Activated CD4-positive, alpha-beta T cell treated with anti-CD3 and anti-CD28 coated beads, Interleukin-2, amount 10 ng/mL, durations not matched to agents 7 days and 5 days (primary cell): ENCODE results near the gene LSM8. TPM values are rescaled to one million over a fixed set of nuclear protein-coding genes. Genes with fewer than 3 reads are reported as not detected.
A peak's percentile ranks its signal among the peaks of the same experiment; 100 is the strongest.
"Not testable (repeated sequence)": the region's sequence is repeated elsewhere in the genome, so short reads cannot be mapped to it uniquely, and the experiment has no call there.

Experiments used
- CTCF ChIA-PET: fragments of 350-600 bp; sonication (Branson Sonifier 250); formaldehyde crosslinking; loops from one replicate; lab custom pipeline; 2021; ENCODE audit warnings: antibody characterized with exemption; lab: Charles Lee
- POLR2A ChIA-PET: fragments of 350-600 bp; sonication (Branson Sonifier 250); formaldehyde crosslinking; loops from one replicate; lab custom pipeline; 2021; ENCODE audit warnings: antibody characterized with exemption; lab: Charles Lee
- DNase-seq: peaks from one replicate; pipeline ENCODE4 v3.0.0-alpha.2; 2020
- H3K27ac Mint-ChIP-seq: one replicate; pipeline ENCODE4 v1.8.0; 2021; ENCODE audit warnings: mild to moderate bottlenecking, moderate library complexity, mixed read lengths
- H3K27me3 Mint-ChIP-seq: one replicate; pipeline ENCODE4 v1.8.0; 2021; ENCODE audit warnings: mixed read lengths
- H3K36me3 Mint-ChIP-seq: one replicate; pipeline ENCODE4 v1.8.0; 2021; ENCODE audit warnings: low read depth, mixed read lengths
- H3K4me1 Mint-ChIP-seq: one replicate; pipeline ENCODE4 v1.8.0; 2021; ENCODE audit warnings: mixed read lengths
- H3K4me3 Mint-ChIP-seq: one replicate; pipeline ENCODE4 v1.8.0; 2021; ENCODE audit warnings: mild to moderate bottlenecking, moderate library complexity, mixed read lengths
- H3K9me3 Mint-ChIP-seq: one replicate; pipeline ENCODE4 v1.8.0; 2021; ENCODE audit warnings: mixed read lengths
- total RNA-seq, 2 experiments: library from RNA; stranded (reverse); gene quantifications; one replicate each; pipeline ENCODE4 v1.2.3, GENCODE V29; 2021

The LSM8 gene
- 10 to 100 TPM; 47.2 to 51.6 TPM for total RNA-seq

DNA sequence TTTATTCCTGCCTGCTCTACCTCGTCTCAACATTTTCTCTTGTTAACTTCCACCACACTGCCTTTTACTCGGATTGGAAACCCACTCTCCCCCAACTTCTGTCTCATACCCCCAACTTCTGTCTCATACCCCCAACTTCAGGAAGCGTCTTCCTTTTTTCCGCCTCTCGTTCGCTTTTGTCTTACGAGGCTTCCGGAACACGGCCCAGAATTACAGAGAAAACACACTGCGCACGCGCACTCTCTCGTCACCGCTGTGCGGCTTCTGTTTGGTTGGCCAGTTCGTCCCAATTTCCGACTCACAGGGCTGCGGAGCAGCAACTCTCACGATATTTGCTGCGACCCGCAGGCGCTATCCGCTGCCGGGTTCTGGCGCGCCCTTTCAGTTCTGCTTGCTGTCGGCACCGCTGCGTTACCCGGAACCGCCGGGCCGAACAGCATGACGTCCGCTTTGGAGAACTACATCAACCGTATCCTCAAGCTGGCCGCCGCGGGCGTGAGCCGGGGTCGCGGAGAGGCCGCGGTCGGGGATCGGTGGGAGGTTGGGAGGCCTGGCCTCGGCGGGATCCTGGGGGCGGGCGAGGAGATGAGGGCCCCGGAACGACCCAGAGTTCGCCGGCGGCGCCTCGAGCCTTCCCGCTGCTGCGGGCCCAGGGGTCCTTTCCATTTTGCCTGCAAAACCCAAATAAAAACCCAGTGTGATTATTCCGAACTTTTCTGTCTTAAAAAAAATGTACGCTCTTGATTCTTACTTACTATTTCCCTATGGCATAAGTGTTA is at the start of gene LSM8:
Gene LSM8 (plus strand): TSS at position 379 of the 779 bp plus-strand sequence. CDS start 60 bp downstream, at position 439.
- Mint-ChIP-seq H3K9me3 (no peaks in the 10 kb centered on the region), H3K4me1 (peaks cover 41% of the 10 kb centered on the region), H3K27ac (peak within 1 kb of the TSS; percentile 99), H3K27me3 (no peaks in the 10 kb centered on the region), H3K4me3 (peak within 1 kb of the TSS; percentile 97), H3K36me3 (peaks cover 32% of the 10 kb centered on the region)
- CTCF ChIA-PET = no interaction called here
- POLR2A ChIA-PET = interaction anchor here (0.6 kb wide), 1 partner anchor 363 kb away, joined by 3 read pairs; no protein-coding TSS in a partner anchor
- DNase-seq = peak; percentile 98

- DNase-seq, H3K27me3 Mint-ChIP-seq, POLR2A ChIA-PET, H3K27ac Mint-ChIP-seq, H3K9me3 Mint-ChIP-seq, H3K4me3 Mint-ChIP-seq, CTCF ChIA-PET, H3K4me1 Mint-ChIP-seq, H3K36me3 Mint-ChIP-seq: not testable (repeated sequence)
Measured at GRCh38 chr7:118134420-118134819, 49.5 kb upstream of the LSM8 start.

DNA sequence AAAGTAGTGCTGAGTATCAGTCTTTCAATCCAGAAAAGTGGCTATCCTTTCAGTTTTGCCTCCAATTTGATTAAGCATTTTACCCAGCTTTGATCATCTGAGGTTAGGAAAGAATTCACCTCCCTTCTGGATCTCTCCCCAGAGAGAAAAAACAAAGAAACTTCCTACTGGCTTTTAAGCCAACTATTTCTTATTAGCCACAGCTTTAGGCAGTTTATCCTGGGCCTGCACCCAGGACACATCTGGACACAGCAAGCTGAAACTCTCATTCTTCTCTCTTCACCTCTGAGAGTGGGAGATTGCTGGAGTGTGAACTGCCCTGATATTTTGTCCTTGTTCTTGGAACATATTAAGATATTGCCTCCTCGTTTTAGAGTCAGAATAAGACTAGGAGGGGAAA is 43.5 kb upstream of the LSM8 start:
- H3K27me3 Mint-ChIP-seq = peaks cover 2% of the 10 kb centered on the region
- ChIA-PET POLR2A (no interaction called here), CTCF (no interaction called here)
- no peaks in the 10 kb centered on the region for H3K4me1 Mint-ChIP-seq
- no peaks in the 10 kb centered on the region for H3K36me3 Mint-ChIP-seq
- H3K9me3 Mint-ChIP-seq = no peaks in the 10 kb centered on the region
- no peak for DNase-seq
- no peak overlapping the region for H3K27ac Mint-ChIP-seq
- H3K4me3 Mint-ChIP-seq = no peak overlapping the region

DNA sequence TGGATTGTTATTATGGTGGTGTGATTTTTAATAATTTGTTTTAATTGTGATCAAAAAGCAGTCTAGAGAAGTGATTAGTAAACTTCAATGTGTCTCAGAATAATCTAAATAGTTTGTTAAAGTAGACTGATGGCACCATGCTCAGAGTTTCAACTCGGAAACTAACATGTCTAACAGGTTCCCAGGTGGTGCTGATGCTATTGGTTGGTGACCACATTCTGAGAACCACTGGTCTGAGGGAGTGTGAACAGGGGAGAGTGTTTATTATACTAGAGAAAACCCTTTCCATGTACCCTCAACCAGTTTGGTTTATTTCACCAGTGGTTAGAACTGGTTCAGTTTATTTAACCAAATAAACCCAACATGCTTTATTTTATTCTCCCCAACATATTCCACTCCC is 42.0 kb upstream of the LSM8 start:
- H3K36me3 Mint-ChIP-seq = no peaks in the 10 kb centered on the region
- no peak overlapping the region for H3K4me3 Mint-ChIP-seq
- no peak for DNase-seq
- no peaks in the 10 kb centered on the region for H3K4me1 Mint-ChIP-seq
- ChIA-PET POLR2A (no interaction called here), CTCF (no interaction called here)
- H3K9me3 Mint-ChIP-seq = no peaks in the 10 kb centered on the region
- H3K27me3 Mint-ChIP-seq = peaks cover 2% of the 10 kb centered on the region
- no peak overlapping the region for H3K27ac Mint-ChIP-seq

DNA sequence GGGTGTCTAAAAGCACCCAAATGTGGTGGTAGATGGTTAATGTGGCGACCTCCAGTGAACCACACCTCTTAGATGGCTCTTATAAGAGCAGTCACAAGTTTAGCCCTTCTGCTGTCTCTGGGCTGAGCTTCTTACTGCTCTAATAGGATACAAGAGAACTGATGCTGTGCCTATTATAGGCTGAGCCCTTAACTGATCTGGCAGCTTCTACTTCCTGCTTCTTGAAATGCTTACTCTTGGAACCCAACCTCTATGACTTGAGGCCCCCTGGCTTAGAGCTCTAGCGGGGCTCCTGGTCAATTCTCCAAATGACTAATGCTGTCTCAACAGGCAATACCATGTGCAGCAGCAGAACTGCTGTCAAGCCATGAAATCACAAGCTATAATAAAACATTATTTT is 35.0 kb upstream of the LSM8 start:
- Mint-ChIP-seq H3K4me3 (no peak overlapping the region), H3K9me3 (no peaks in the 10 kb centered on the region), H3K27ac (no peak overlapping the region), H3K4me1 (no peaks in the 10 kb centered on the region), H3K36me3 (no peaks in the 10 kb centered on the region), H3K27me3 (peaks cover 14% of the 10 kb centered on the region)
- CTCF ChIA-PET = no interaction called here
- POLR2A ChIA-PET = no interaction called here
- no peak for DNase-seq

- Mint-ChIP-seq H3K27me3 (peaks cover 16% of the 10 kb centered on the region), H3K4me1 (no peaks in the 10 kb centered on the region), H3K4me3 (no peak overlapping the region), H3K36me3 (no peaks in the 10 kb centered on the region), H3K9me3 (no peaks in the 10 kb centered on the region), H3K27ac (no peak overlapping the region)
- ChIA-PET POLR2A (no interaction called here), CTCF (no interaction called here)
- DNase-seq = no peak
Measured at GRCh38 chr7:118149394-118149793, 34.6 kb upstream of the LSM8 start.

- Mint-ChIP-seq H3K9me3 (no peaks in the 10 kb centered on the region), H3K4me3 (no peak overlapping the region), H3K36me3 (no peaks in the 10 kb centered on the region), H3K27me3 (peaks cover 26% of the 10 kb centered on the region), H3K4me1 (no peaks in the 10 kb centered on the region), H3K27ac (no peak overlapping the region)
- CTCF ChIA-PET = interaction anchor here (0.7 to 0.8 kb wide), 2 partner anchors 46 to 153 kb away, joined by 3 to 4 read pairs; no protein-coding TSS in a partner anchor
- POLR2A ChIA-PET = no interaction called here
- DNase-seq = no peak
Measured at GRCh38 chr7:118151671-118152070, 32.3 kb upstream of the LSM8 start.

DNA sequence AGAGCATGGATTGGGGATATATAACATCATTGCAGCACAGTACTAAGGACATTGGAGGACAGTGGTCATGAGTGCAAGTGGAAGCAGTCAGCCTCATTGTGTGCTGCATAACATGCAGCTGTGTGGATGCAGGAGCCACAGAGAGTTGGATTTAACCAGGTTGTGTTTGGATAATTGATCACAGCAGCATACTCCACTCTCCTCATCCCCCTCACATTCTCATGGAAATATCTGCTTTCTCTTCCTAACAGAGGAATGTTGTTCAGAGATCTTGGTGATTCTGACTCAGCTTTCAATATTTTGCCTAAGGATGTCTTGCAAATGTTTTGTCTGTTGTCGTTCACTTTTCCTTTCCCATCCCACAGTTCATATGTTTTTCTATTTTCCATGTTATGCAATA is 31.8 kb upstream of the LSM8 start:
- Mint-ChIP-seq H3K4me1 (no peaks in the 10 kb centered on the region), H3K27ac (no peak overlapping the region), H3K4me3 (no peak overlapping the region), H3K36me3 (no peaks in the 10 kb centered on the region), H3K27me3 (peaks cover 26% of the 10 kb centered on the region), H3K9me3 (no peaks in the 10 kb centered on the region)
- CTCF ChIA-PET = no interaction called here
- no peak for DNase-seq
- POLR2A ChIA-PET = no interaction called here

GRCh38 chr7:118152654-118153053 is 31.3 kb upstream of the LSM8 start:
- Mint-ChIP-seq H3K4me3 (no peak overlapping the region), H3K9me3 (no peaks in the 10 kb centered on the region), H3K27ac (no peak overlapping the region), H3K36me3 (no peaks in the 10 kb centered on the region), H3K4me1 (no peaks in the 10 kb centered on the region), H3K27me3 (peaks cover 26% of the 10 kb centered on the region)
- CTCF ChIA-PET = no interaction called here
- DNase-seq = no peak
- POLR2A ChIA-PET = no interaction called here

- CTCF ChIA-PET = interaction anchor here (0.9 to 1.0 kb wide), 2 partner anchors 19 to 21 kb away, joined by 3 to 4 read pairs; no protein-coding TSS in a partner anchor
- Mint-ChIP-seq H3K27ac (no peak overlapping the region), H3K4me3 (no peak overlapping the region), H3K36me3 (peaks cover 3% of the 10 kb centered on the region), H3K4me1 (no peaks in the 10 kb centered on the region), H3K9me3 (peaks cover 3% of the 10 kb centered on the region), H3K27me3 (peaks cover 29% of the 10 kb centered on the region)
- DNase-seq = peak; percentile 35
- POLR2A ChIA-PET = no interaction called here
Measured at GRCh38 chr7:118153551-118154177, 30.3 kb upstream of the LSM8 start.

DNA sequence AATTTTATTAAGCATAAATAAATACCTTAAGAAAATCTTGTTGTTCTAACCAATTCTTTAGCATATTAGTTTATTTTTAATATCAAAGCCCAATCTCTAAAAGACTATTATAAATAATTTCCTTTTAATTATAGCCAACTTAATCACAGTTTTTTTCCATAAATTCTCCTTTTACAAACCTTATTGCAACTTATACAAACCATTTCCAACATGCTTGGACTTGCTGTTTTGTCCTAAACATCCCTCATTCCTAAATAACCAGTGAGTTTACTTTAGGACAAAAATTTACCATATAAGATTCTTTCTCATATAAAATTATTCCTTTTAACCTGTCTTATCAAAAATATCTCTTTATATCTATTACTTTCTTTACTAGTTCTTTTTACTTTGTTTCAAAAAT is 25.2 kb upstream of the LSM8 start:
- no peak for DNase-seq
- peaks cover 26% of the 10 kb centered on the region for H3K27me3 Mint-ChIP-seq
- H3K36me3 Mint-ChIP-seq = peaks cover 3% of the 10 kb centered on the region
- H3K4me1 Mint-ChIP-seq = no peaks in the 10 kb centered on the region
- H3K4me3 Mint-ChIP-seq = no peak overlapping the region
- POLR2A ChIA-PET = no interaction called here
- H3K9me3 Mint-ChIP-seq = peaks cover 3% of the 10 kb centered on the region
- CTCF ChIA-PET = no interaction called here
- H3K27ac Mint-ChIP-seq = no peak overlapping the region

- Mint-ChIP-seq H3K27ac (no peak overlapping the region), H3K27me3 (peaks cover 23% of the 10 kb centered on the region), H3K4me1 (no peaks in the 10 kb centered on the region), H3K36me3 (no peaks in the 10 kb centered on the region), H3K4me3 (no peak overlapping the region), H3K9me3 (no peaks in the 10 kb centered on the region)
- ChIA-PET CTCF (no interaction called here), POLR2A (no interaction called here)
- no peak for DNase-seq
Measured at GRCh38 chr7:118169146-118169545, 14.8 kb upstream of the LSM8 start.

DNA sequence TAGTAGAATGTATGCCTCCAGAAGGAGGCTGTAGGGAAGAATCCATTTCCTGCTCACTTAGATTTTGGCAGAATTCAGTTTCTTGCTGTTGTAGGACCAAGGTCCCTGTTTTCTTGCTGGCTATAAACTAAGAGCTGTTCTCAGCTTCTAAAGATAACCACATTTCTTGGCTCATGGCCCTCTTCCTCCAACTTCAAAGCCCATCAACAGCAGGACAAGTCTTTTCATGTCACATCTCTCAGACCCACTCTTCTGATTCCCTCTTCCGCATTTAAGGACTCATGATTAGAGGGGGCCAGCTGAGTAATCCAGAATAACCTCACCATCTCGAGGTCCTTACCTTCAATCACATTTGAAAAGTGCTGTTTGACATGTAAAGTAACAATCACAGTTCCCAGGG is 8.2 kb upstream of the LSM8 start:
- no peak overlapping the region for H3K27ac Mint-ChIP-seq

More for the DNA sequence above, 8.2 kb upstream of the LSM8 start:
- Mint-ChIP-seq H3K27me3 (peaks cover 9% of the 10 kb centered on the region), H3K4me1 (no peaks in the 10 kb centered on the region), H3K9me3 (no peaks in the 10 kb centered on the region), H3K36me3 (no peaks in the 10 kb centered on the region), H3K4me3 (no peak overlapping the region)
- no peak for DNase-seq
- POLR2A ChIA-PET = no interaction called here
- CTCF ChIA-PET = no interaction called here
